Dendritic cell treated with granulocyte-macrophage colony-stimulating factor and Interleukin-4, amounts not matched to agents 40 ng/mL and 50 ng/mL, for 4 days (primary cell): ENCODE data around the gene ATAD5.
A peak's percentile ranks its signal among the peaks of the same experiment; 100 is the strongest.

Experiments
- H3K27ac Mint-ChIP-seq: one replicate; pipeline ENCODE4 v1.8.0; 2022; ENCODE audit warnings: mild to moderate bottlenecking, mixed read lengths
- H3K27me3 Mint-ChIP-seq: one replicate; pipeline ENCODE4 v1.8.0; 2022; ENCODE audit warnings: mild to moderate bottlenecking, mixed read lengths
- H3K36me3 Mint-ChIP-seq: one replicate; pipeline ENCODE4 v1.8.0; 2022; ENCODE audit warnings: low read depth, mixed read lengths
- H3K4me1 Mint-ChIP-seq: one replicate; pipeline ENCODE4 v1.8.0; 2022; ENCODE audit warnings: low read depth, mixed read lengths
- H3K4me3 Mint-ChIP-seq: one replicate; pipeline ENCODE4 v1.8.0; 2022; ENCODE audit warnings: mild to moderate bottlenecking, moderate library complexity, mixed read lengths
- H3K9me3 Mint-ChIP-seq: one replicate; pipeline ENCODE4 v1.8.0; 2022; ENCODE audit warnings: mixed read lengths
- intact Hi-C: fragments of 100-400 bp; cut with micrococcal nuclease; formaldehyde crosslinking; loops from one replicate; pipeline ENCODE4 v1.15.0; 2022

ATAD5 gene

DNA sequence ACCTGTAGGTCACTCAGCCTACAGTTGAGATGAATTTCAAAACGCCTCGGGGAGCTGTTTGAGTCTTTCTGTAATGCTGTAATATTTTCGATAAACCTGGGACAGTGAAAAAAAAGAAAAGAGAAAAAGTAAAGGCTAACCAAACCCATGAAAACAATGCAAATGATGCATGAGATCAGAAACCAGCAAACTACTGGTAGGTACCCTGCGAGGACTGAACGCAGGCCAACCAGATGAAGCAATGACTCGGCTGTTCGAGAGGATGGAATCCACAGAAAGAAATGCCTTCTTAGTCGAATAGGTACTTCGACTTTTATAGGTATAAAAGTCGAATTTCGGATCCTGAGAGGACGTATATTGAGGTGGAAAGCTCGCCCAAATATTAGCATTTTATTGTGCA is 509 bp upstream of the ATAD5 start:
- peaks cover 6% of the 10 kb centered on the region for H3K36me3 Mint-ChIP-seq
- intact Hi-C loops, result no loop called here
- peaks cover 20% of the 10 kb centered on the region for H3K4me1 Mint-ChIP-seq
- H3K4me3 Mint-ChIP-seq, result peak overlapping the region; percentile 94
- no peaks in the 10 kb centered on the region for H3K27me3 Mint-ChIP-seq
- peak overlapping the region; percentile 88 for H3K27ac Mint-ChIP-seq
- no peaks in the 10 kb centered on the region for H3K9me3 Mint-ChIP-seq

DNA sequence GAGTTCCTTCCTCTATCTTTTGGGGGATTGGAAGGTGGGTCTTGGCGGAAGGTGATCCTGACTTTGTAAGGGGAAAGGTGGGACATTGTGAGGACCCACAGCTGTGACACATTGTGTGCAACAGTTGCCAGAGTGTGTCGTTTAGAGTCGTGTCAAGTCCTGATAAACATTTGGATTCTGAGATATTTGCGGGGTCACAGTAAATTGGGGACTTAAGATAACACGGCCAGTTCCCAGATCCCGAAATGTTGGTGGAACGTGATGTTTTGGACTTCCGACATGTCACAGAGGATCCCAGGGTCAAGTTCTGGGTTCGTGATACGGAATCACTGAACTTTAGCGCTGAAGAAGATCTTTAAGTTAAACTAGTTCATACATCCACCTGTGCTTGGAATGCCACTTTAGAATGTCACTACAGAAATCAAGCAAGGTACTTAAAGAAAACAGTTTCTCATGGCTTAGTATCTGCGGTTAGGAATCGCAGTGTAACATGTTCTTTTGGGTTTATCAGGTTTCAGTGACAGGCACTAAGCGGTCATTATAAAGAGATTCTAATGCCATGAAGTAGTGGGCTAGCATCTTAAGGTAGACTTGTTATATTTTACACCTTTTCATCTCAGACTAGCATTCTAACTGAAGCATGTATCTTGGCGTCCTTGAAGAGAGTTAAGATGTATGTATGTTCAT is 815 bp downstream of the ATAD5 start:
- H3K36me3 Mint-ChIP-seq, result peaks cover 6% of the 10 kb centered on the region
- H3K27ac Mint-ChIP-seq, result peak overlapping the region; percentile 88
- H3K9me3 Mint-ChIP-seq, result no peaks in the 10 kb centered on the region
- peak overlapping the region; percentile 94 for H3K4me3 Mint-ChIP-seq
- H3K27me3 Mint-ChIP-seq, result no peaks in the 10 kb centered on the region
- intact Hi-C loops, result no loop called here
- H3K4me1 Mint-ChIP-seq, result peaks cover 20% of the 10 kb centered on the region

DNA sequence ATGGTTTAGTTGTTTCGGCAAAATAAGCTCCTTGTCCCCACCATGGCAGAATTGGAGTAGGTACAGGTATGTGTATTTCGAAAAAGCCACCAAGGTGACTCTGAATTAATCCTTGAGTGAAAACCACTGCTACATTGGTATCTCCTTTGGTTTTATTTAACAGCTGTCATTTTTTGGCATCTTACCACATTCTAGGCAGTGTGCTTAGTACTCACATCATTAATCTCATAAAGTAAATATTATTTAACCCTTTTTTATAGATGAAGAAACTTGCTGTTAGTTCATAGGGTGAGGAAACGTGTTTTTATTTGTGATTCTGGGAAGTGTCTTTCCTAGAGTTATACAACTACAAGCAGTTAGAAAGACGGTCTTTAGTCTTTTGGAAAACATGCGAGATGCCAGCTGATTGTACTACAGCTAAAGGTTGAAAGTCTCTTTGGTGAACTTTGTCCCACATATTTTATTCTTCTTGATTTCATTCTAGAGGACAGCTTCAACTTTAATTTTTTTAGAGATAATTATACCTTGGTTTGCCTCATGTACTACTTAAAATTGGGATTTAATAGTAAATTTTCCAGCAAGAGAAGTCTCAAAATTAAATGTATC is 6.5 kb downstream of the ATAD5 start:
- Mint-ChIP-seq H3K4me1 (no peaks in the 10 kb centered on the region), H3K9me3 (no peaks in the 10 kb centered on the region), H3K36me3 (no peaks in the 10 kb centered on the region), H3K27ac (peak overlapping the region; percentile 42), H3K27me3 (no peaks in the 10 kb centered on the region), H3K4me3 (no peak overlapping the region)
- intact Hi-C loops, result no loop called here

DNA sequence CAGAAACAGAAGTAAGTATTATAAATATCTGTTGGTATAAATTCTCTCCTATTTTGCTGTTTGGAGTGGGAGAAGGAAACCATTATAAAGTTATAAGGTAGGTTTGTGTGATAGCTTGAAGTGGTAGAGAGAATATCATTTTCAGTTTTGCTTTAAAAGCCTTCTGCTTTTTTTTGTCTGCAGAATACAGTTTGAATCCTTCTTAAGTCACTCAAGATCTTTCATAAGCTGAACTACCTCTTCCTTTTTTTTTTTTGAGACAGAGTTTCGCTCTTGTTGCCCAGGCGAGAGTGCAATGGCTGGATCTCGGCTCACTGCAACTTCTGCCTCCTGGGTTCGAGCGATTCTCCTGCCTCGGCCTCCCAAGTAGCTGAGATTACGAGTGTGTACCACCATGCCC is 9.0 kb downstream of the ATAD5 start:
- Mint-ChIP-seq H3K27me3 (no peaks in the 10 kb centered on the region), H3K27ac (peak overlapping the region; percentile 90), H3K4me1 (peaks cover 9% of the 10 kb centered on the region), H3K9me3 (no peaks in the 10 kb centered on the region), H3K4me3 (peak overlapping the region; percentile 69), H3K36me3 (no peaks in the 10 kb centered on the region)
- intact Hi-C loops, result no loop called here

DNA sequence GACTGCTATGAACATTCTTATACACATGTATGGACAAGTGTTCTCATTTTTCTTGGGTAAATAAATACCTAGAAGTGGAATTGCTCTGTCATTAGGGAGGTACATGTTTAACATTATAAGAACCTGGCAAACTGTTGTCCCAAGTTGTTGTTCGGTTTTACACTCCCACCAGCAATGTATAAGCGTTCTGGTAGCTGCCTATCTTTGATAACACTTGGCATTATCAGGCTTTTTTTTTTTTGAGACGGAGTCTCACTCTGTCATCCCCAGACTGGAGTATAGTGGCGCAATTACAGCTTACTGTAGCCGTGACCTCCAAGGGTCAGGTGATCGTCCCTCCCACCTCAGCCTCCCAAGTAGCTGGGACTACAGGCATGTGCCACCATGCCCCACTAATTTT is 16.3 kb downstream of the ATAD5 start:
- Mint-ChIP-seq H3K4me3 (no peak overlapping the region), H3K36me3 (peaks cover 7% of the 10 kb centered on the region), H3K9me3 (no peaks in the 10 kb centered on the region), H3K4me1 (peaks cover 10% of the 10 kb centered on the region), H3K27me3 (no peaks in the 10 kb centered on the region), H3K27ac (no peak overlapping the region)
- intact Hi-C loops, result no loop called here

DNA sequence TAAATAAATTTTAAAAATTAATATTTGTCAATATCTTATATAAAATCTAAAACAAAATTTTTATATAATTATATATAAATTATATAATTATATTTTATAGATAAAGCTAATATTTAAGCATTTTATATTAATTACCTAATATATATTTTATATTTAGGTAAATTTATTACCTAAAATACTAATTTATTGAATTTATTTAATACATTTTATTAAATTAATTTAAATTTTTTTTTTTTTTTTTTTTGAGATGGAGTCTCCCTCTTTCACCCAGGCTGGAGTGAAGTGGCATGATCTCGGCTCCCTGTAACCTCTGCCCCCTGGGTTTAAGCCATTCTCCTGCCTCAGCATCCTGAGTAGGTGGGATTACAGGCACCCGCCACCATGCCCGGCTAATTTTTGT is 22.4 kb downstream of the ATAD5 start:
- no peaks in the 10 kb centered on the region for H3K9me3 Mint-ChIP-seq

DNA sequence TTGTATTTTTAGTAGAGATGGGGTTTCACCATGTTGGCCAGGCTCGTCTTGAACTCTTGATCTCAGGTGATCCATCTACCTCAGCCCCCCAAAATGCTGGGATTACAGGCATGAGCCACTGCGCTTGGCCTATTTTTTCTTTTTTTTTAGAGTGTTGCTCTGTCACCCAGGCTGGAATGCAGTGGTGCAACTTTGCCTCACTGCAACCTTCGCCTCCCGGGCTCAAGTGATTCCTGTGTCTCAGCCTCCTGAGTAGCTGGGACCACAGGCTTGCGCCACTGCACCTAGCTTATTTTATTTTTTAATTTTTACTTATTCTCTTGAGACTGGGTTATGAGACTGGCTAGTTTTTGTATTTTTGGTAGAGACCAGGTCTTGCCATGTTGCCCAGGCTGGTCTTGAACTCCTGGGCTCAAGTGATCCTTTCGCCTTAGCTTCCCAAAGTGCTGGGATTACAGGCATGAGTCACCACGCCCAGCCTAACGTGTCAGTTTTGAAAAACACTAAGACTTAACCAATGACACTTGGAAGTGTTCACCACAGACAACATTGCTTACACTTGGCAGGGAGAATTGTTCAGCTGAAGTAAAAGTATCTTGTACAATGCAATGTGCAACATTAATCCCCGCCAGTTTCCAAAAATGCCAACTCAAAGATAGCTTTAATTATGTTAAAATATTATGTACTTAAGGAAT is 26.9 kb downstream of the ATAD5 start:
- Mint-ChIP-seq H3K27me3 (no peaks in the 10 kb centered on the region), H3K4me1 (no peaks in the 10 kb centered on the region), H3K36me3 (peaks cover 26% of the 10 kb centered on the region), H3K9me3 (no peaks in the 10 kb centered on the region), H3K4me3 (no peak overlapping the region), H3K27ac (no peak overlapping the region)
- intact Hi-C loops, result no loop called here

More for the DNA sequence above, 22.4 kb downstream of the ATAD5 start:
- intact Hi-C loops, result no loop called here
- Mint-ChIP-seq H3K27me3 (no peaks in the 10 kb centered on the region), H3K4me3 (no peak overlapping the region), H3K27ac (no peak overlapping the region), H3K4me1 (no peaks in the 10 kb centered on the region), H3K36me3 (peaks cover 14% of the 10 kb centered on the region)

DNA sequence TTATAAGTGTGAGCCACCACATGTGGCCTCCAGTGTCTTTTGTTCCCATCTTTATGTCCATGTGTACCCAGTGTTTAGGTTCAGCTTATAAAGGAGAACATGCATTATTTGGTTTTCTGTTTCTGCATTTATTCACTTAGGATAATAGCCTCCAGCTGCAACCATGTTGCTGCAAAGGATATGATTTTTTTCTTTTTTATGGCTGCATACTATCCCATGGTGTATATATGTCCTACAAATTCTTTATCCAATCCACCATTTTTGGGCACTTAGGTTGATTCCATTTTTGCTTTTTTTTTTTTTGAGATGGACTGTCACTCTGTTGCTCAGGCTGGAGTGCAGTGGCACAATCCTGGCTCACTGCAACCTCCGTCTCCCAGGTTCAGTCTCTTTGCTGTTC is 32.9 kb downstream of the ATAD5 start:
- no peaks in the 10 kb centered on the region for H3K9me3 Mint-ChIP-seq
- H3K36me3 Mint-ChIP-seq, result peaks cover 26% of the 10 kb centered on the region
- intact Hi-C loops, result no loop called here
- no peak overlapping the region for H3K27ac Mint-ChIP-seq
- no peaks in the 10 kb centered on the region for H3K27me3 Mint-ChIP-seq
- no peaks in the 10 kb centered on the region for H3K4me1 Mint-ChIP-seq
- H3K4me3 Mint-ChIP-seq, result no peak overlapping the region

DNA sequence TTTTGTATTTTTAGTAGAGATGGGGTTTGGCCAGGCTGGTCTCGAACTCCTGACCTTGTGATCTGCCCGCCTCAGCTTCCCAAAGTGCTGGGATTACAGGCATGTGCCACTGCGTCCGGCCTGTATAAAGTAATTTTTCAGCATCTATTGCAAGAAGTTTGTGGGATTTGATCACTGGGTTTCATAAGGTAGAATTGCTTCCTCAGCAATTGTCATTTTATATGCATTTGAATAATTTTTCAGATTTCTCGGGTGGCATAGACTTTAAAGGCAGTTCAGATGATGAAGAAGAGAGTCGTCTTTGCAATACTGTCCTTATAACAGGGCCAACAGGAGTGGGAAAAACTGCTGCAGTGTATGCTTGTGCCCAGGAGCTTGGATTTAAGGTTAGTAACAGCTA is 37.2 kb downstream of the ATAD5 start:
- Mint-ChIP-seq H3K27me3 (no peaks in the 10 kb centered on the region), H3K27ac (no peak overlapping the region), H3K36me3 (peaks cover 39% of the 10 kb centered on the region), H3K9me3 (no peaks in the 10 kb centered on the region), H3K4me3 (no peak overlapping the region), H3K4me1 (no peaks in the 10 kb centered on the region)
- intact Hi-C loops, result no loop called here

DNA sequence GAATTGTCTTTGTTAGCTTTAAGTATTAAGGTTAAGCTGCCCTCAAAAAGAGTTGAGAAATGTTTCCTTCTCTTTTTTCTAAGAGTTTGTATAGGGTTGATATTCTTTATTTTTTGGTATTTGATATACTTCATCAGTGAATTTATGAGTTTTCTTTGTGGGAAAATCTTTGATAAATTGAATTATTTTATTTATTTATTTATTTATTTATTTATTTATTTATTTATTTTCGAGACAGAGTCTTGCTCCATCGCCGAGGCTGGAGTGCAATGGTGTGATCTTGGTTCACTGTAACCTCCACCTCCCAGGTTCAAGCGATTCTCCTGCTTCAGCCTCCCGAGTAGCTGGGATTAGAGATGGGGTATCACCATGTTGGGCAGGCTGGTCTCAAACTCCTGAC is 54.4 kb downstream of the ATAD5 start:
- no peak overlapping the region for H3K27ac Mint-ChIP-seq
- no peak overlapping the region for H3K4me3 Mint-ChIP-seq
- no peaks in the 10 kb centered on the region for H3K4me1 Mint-ChIP-seq
- H3K27me3 Mint-ChIP-seq, result no peaks in the 10 kb centered on the region
- H3K9me3 Mint-ChIP-seq, result no peaks in the 10 kb centered on the region
- intact Hi-C loops, result no loop called here
- peaks cover 14% of the 10 kb centered on the region for H3K36me3 Mint-ChIP-seq

DNA sequence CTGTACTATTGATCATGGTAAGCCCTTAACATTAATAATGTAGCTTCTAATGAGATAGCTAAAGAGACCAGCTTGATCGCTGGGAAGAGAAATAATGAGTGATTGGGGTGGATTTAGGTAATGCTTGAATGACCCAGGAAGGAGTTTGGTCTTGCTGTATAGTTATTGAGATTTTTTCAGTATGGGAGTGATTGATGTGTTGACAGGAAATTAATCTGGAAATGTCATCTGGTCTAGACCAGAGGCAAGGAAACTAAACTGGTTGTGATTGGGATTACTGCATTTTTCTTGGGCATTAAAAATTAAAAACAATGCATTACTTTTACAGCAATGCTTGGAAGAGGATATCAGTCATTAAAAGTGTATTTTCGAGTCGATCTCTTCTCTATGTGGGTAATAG is 62.5 kb downstream of the ATAD5 start:
- Mint-ChIP-seq H3K9me3 (no peaks in the 10 kb centered on the region), H3K27ac (no peak overlapping the region), H3K4me1 (no peaks in the 10 kb centered on the region), H3K4me3 (no peak overlapping the region), H3K36me3 (peaks cover 41% of the 10 kb centered on the region), H3K27me3 (no peaks in the 10 kb centered on the region)
- intact Hi-C loops, result no loop called here

DNA sequence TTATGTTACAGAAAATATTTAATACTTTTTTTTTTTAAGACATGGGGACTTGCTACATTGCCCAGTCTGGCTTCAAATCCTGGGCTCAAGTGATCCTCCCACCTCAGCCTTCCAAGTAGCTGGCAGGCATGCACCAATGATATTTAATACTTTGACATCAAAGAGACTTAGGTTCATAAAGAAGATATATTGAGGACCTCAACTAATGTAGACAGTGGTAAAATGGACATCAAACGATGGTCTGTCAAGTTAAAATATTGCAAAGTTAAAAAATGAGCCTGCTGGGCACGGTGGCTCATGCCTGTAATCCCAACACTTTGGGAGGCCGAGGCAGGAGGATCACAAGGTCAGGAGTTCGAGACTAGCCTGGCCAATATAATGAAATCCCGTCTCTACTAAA is 65.5 kb downstream of the ATAD5 start:
- H3K4me3 Mint-ChIP-seq, result no peak overlapping the region

DNA sequence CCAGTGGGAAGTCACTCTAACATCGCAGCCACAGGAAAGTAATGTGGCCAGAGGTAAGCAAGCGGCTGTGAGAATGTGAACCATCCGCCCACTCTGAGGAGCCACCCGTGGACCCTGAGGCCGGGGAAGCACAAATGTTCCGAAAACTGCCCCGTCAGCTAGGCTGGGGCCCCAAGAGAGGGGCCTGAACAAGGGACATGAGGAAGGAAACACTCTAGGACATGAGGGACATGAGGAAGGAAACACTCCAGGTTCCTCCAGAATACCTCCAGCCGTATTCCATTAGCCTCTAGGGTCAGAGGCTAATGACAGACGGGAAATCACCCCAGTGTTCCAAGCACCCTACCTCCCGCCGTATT is 74.0 kb downstream of the ATAD5 start:
- peaks cover 44% of the 10 kb centered on the region for H3K36me3 Mint-ChIP-seq

More for the DNA sequence above, 65.5 kb downstream of the ATAD5 start:
- H3K27me3 Mint-ChIP-seq, result no peaks in the 10 kb centered on the region
- peaks cover 10% of the 10 kb centered on the region for H3K4me1 Mint-ChIP-seq
- H3K27ac Mint-ChIP-seq, result no peak overlapping the region
- H3K9me3 Mint-ChIP-seq, result no peaks in the 10 kb centered on the region
- intact Hi-C loops, result no loop called here
- peaks cover 52% of the 10 kb centered on the region for H3K36me3 Mint-ChIP-seq

DNA sequence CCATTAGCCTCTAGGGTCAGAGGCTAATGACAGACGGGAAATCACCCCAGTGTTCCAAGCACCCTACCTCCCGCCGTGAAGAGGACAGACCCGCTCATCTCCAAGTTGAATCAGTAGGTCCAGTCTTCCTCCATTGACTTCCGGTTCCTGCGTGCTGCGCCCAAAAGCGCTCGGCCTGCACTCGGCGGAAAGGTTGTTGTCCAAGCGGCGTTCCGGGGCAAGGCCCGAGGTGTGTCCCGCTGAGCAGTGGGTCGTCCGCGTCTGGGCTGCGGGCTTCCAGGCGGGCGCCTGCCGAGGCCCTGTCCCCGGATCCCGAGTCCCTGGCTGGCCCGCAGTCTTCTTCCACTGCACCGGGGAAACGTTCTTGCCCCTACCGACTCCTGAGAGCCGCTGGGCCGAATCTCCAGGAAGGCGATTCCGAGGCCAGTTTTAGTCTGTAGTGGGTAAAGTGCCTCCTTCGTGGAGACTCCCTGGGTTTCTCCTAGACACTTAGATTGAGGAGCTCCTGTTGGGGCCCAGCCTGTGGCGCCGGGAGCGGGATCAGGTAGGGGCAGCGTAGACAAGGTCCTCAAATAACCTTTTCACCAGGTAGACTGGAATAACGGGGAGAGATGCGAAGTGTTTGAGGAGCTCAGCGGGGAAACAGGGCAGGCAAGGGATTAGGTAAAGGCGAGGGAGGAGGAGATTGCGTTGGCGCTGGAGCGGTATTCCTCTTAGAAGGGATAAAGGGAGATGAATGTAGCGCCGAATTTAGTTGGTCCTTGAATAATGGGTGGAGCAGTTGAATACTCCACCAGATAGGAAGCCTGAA is 74.5 kb downstream of the ATAD5 start, which contains the start of gene TEFM:
Gene TEFM, minus strand, starts transcription at position 138 of the 811 bp plus-strand sequence. Its CDS starts 40 bp downstream, at position 98.
- peak within 1 kb of the TSS; percentile 91 for H3K4me3 Mint-ChIP-seq
- peak within 1 kb of the TSS; percentile 88 for H3K27ac Mint-ChIP-seq
- no peaks in the 10 kb centered on the region for H3K9me3 Mint-ChIP-seq
- intact Hi-C loops, result loop anchor here (5.0 kb wide), 1 partner anchor 66 kb away; the partner anchor contains the start of gene RNF135
- peaks cover 37% of the 10 kb centered on the region for H3K4me1 Mint-ChIP-seq
- no peaks in the 10 kb centered on the region for H3K27me3 Mint-ChIP-seq
- peaks cover 39% of the 10 kb centered on the region for H3K36me3 Mint-ChIP-seq

More for the DNA sequence above, 74.0 kb downstream of the ATAD5 start:
- intact Hi-C loops, result loop anchor here (2.0 to 5.0 kb wide), 2 partner anchors 17 to 67 kb away; partner anchors contain the start of gene RNF135
- H3K4me3 Mint-ChIP-seq, result peak overlapping the region; percentile 91
- H3K27ac Mint-ChIP-seq, result peak overlapping the region; percentile 88
- H3K27me3 Mint-ChIP-seq, result no peaks in the 10 kb centered on the region
- no peaks in the 10 kb centered on the region for H3K9me3 Mint-ChIP-seq
- peaks cover 40% of the 10 kb centered on the region for H3K4me1 Mint-ChIP-seq
